ENCODE data around the gene WBP1. TPM values are rescaled to one million over a fixed set of nuclear protein-coding genes. Genes with fewer than 3 reads are reported as not detected.
"Not testable (repeated sequence)": the region's sequence is repeated elsewhere in the genome, so short reads cannot be mapped to it uniquely, and the experiment has no call there.

WBP1 gene
- total and polyA plus RNA-seq, 3 experiments from 2014 or later: 31.2 to 37.0 (median 31.6) TPM

- H3K27me3 ChIP-seq (ENCODE audit: insufficient read depth, low read length, poor library complexity, severe bottlenecking): peaks cover 26% of the 10 kb centered on the region
- peaks cover 0 to 2% (median 0%) of the 10 kb centered on the region in 5 donors for H3K9me3 Mint-ChIP-seq
- peak overlapping the region in 2 of 8 donors; percentile 52 to 55 for H3K27ac Mint-ChIP-seq
- H3K27ac ChIP-seq (ENCODE audit: low read depth, low read length): no peak overlapping the region
- H3K4me3 ChIP-seq (ENCODE audit: low read length): no peak overlapping the region
- H3K4me3 Mint-ChIP-seq: peak overlapping the region in 5 of 7 donors; percentile 15 to 73 (median 41)
- H3K36me3 ChIP-seq (ENCODE audit: insufficient read depth, low read length): no peaks in the 10 kb centered on the region
- CTCF ChIA-PET: no interaction called here
- no peak for DNase-seq
- no peaks in the 10 kb centered on the region for H3K36me3 Mint-ChIP-seq
- H3K9me3 ChIP-seq (ENCODE audit: low read length): no peaks in the 10 kb centered on the region
- peaks cover 8% of the 10 kb centered on the region for H3K4me1 ChIP-seq (ENCODE audit: insufficient read depth, low read length)
- H3K27me3 Mint-ChIP-seq: peaks cover 27 to 37% of the 10 kb centered on the region in 2 donors
- POLR2A ChIA-PET: interaction anchor here (1.1 kb wide), 1 partner anchor 13 kb away, joined by 4 read pairs; the partner anchor contains the start of gene INO80B
- peaks cover 6 to 20% (median 8%) of the 10 kb centered on the region in 3 donors for H3K4me1 Mint-ChIP-seq
Measured at GRCh38 chr2:74441170-74441689, 17.0 kb upstream of the WBP1 start.

DNA sequence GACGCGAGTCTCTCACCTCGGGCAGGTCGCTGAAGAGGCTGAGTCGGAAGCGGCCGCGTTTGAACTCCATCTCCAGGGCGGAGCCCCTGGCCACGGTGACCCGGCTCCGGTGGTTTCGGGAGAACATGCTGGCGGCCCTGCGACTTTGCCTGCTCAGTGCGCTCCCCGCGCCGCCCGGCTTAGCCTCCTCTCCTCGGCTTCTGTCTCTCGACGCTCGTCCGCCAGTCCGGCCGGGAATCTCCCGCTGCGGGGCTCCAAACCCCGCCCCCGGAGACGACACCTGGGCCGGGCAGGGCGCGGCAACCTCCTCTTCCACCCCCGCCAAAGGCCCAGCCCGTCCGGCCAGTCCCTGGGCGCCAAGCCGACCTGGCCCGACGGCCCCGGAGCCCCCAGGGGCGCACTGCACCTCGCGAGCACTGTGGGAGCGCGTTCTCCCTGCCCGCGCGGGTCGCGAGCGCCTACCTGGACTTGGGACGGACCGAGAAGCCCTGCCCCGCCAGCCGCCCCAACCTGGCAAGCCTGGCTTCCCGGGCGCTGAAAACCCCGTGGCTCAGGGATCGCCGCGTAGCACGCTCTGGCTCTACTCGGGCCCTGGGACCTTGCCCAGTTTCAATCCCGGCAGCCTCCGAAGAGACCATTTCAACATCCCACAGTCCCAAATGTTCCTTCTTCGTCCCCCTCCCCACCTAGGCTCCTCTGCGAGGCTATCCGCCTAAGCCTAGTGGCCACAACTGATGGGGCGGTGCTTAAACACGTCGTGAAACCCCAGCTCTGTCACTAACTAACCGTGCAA is 16.4 kb upstream of the WBP1 start, which contains the start of gene RTKN:
Gene RTKN, minus strand, starts transcription at position 248 of the 793 bp plus-strand sequence. Its CDS starts 121 bp downstream, at position 127.
- Mint-ChIP-seq H3K27me3 (peaks cover 27 to 37% of the 10 kb centered on the region in 2 donors), H3K4me3 (peak within 1 kb of the TSS; percentile 48 to 78 (median 66)), H3K9me3 (peaks cover 0 to 2% (median 0%) of the 10 kb centered on the region in 5 donors), H3K27ac (peak within 1 kb of the TSS in 4 of 8 donors; percentile 48 to 81 (median 66)), H3K36me3 (no peaks in the 10 kb centered on the region), H3K4me1 (peaks cover 6 to 20% (median 8%) of the 10 kb centered on the region in 3 donors)
- Histone ChIP-seq H3K9me3 (ENCODE audit: low read length) (no peaks in the 10 kb centered on the region), H3K4me1 (ENCODE audit: insufficient read depth, low read length) (peaks cover 8% of the 10 kb centered on the region), H3K4me3 (ENCODE audit: low read length) (peak within 1 kb of the TSS; percentile 22), H3K36me3 (ENCODE audit: insufficient read depth, low read length) (no peaks in the 10 kb centered on the region), H3K27me3 (ENCODE audit: insufficient read depth, low read length, poor library complexity, severe bottlenecking) (peaks cover 26% of the 10 kb centered on the region), H3K27ac (ENCODE audit: low read depth, low read length) (no peak within 1 kb of the TSS)
- POLR2A ChIA-PET: interaction anchor here (0.5 kb wide), 1 partner anchor 263 kb away, joined by 5 read pairs; no protein-coding TSS in a partner anchor
- peak in 3 of 5 donors; percentile 24 to 40 (median 33) for DNase-seq
- CTCF ChIA-PET: no interaction called here

- H3K27ac Mint-ChIP-seq: peak overlapping the region in 4 of 8 donors; percentile 48 to 81 (median 66)
- H3K27me3 Mint-ChIP-seq: peaks cover 27 to 37% of the 10 kb centered on the region in 2 donors
- H3K4me3 Mint-ChIP-seq: peak overlapping the region in 6 of 7 donors; percentile 52 to 78 (median 66)
- H3K27ac ChIP-seq (ENCODE audit: low read depth, low read length); H3K4me1 ChIP-seq (ENCODE audit: insufficient read depth, low read length); H3K4me3 ChIP-seq (ENCODE audit: low read length); H3K9me3 ChIP-seq (ENCODE audit: low read length); DNase-seq; H3K36me3 Mint-ChIP-seq; H3K9me3 Mint-ChIP-seq; H3K36me3 ChIP-seq (ENCODE audit: insufficient read depth, low read length); CTCF ChIA-PET: not testable (repeated sequence)
- POLR2A ChIA-PET: interaction anchor here (0.5 to 0.7 kb wide), 3 partner anchors 19 to 599 kb away, joined by 3 to 5 read pairs (median 3); no protein-coding TSS in a partner anchor
- H3K27me3 ChIP-seq (ENCODE audit: insufficient read depth, low read length, poor library complexity, severe bottlenecking): peaks cover 26% of the 10 kb centered on the region
- H3K4me1 Mint-ChIP-seq: peaks cover 6 to 20% (median 8%) of the 10 kb centered on the region in 3 donors
Measured at GRCh38 chr2:74442483-74443297, 15.5 kb upstream of the WBP1 start.

- Mint-ChIP-seq H3K4me3 (no peak overlapping the region), H3K4me1 (peaks cover 6 to 20% (median 8%) of the 10 kb centered on the region in 3 donors), H3K27ac (no peak overlapping the region), H3K36me3 (no peaks in the 10 kb centered on the region), H3K9me3 (peaks cover 0 to 2% (median 0%) of the 10 kb centered on the region in 5 donors), H3K27me3 (peaks cover 21 to 24% of the 10 kb centered on the region in 2 donors)
- peaks cover 26% of the 10 kb centered on the region for H3K27me3 ChIP-seq (ENCODE audit: insufficient read depth, low read length, poor library complexity, severe bottlenecking)
- no peaks in the 10 kb centered on the region for H3K9me3 ChIP-seq (ENCODE audit: low read length)
- no peak overlapping the region for H3K4me3 ChIP-seq (ENCODE audit: low read length)
- ChIA-PET POLR2A (no interaction called here), CTCF (interaction anchor here (0.9 to 1.5 kb wide), 2 partner anchors 10 to 44 kb away, joined by 3 to 4 read pairs; partner anchors contain the start of gene INO80B)
- DNase-seq: no peak
- no peak overlapping the region for H3K27ac ChIP-seq (ENCODE audit: low read depth, low read length)
- no peaks in the 10 kb centered on the region for H3K36me3 ChIP-seq (ENCODE audit: insufficient read depth, low read length)
- peaks cover 8% of the 10 kb centered on the region for H3K4me1 ChIP-seq (ENCODE audit: insufficient read depth, low read length)
Measured at GRCh38 chr2:74444498-74445318, 13.5 kb upstream of the WBP1 start.

DNA sequence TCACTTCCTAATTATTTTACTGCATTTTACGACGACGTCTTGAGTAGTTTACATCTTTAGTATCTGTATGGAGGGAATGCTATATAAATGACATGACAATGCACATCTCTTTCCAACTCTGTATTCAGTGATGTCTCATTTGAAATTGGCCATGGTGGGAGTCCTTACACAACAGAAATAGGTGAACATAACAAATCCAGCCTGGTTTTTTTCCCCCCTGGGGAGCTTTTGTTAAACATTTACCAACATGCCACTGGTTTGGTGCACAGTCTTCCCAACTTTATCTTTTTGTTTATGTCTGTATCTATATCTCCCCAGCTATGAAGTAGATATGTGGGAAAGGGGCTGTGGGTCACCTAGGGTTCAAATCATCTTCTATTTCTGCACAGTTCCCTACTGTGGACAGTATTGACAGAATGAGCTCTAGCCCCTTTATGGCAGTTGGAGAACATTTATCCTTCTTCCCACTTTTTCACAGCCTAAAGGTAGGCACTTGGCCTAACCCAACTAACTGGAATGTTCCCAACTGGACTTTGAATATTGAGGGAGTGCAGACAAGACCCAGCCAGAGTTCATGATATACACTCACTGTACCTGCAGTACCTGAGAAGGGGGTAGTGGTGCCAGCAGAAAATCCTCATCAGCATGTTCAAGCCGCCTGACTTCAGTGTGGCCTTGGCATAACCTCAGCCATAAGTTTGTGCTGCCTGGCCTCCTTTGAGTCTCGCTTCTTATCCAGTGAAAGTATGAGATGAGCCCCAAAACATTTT is 10.8 kb upstream of the WBP1 start:
- H3K4me3 ChIP-seq (ENCODE audit: low read length): no peak overlapping the region
- no peaks in the 10 kb centered on the region for H3K9me3 ChIP-seq (ENCODE audit: low read length)
- POLR2A ChIA-PET: no interaction called here
- no peak overlapping the region for H3K27ac ChIP-seq (ENCODE audit: low read depth, low read length)
- H3K4me1 Mint-ChIP-seq: peaks cover 3 to 4% (median 4%) of the 10 kb centered on the region in 3 donors
- H3K27me3 Mint-ChIP-seq: peaks cover 14 to 16% of the 10 kb centered on the region in 2 donors
- CTCF ChIA-PET: no interaction called here
- DNase-seq: no peak
- no peak overlapping the region for H3K27ac Mint-ChIP-seq
- H3K36me3 Mint-ChIP-seq: no peaks in the 10 kb centered on the region
- H3K4me3 Mint-ChIP-seq: no peak overlapping the region
- H3K9me3 Mint-ChIP-seq: no peaks in the 10 kb centered on the region
- H3K4me1 ChIP-seq (ENCODE audit: insufficient read depth, low read length): peaks cover 5% of the 10 kb centered on the region
- H3K27me3 ChIP-seq (ENCODE audit: insufficient read depth, low read length, poor library complexity, severe bottlenecking): peaks cover 5% of the 10 kb centered on the region
- no peaks in the 10 kb centered on the region for H3K36me3 ChIP-seq (ENCODE audit: insufficient read depth, low read length)

GRCh38 chr2:74448771-74449170 is 9.5 kb upstream of the WBP1 start:
- Histone ChIP-seq H3K4me1 (ENCODE audit: insufficient read depth, low read length) (peaks cover 12% of the 10 kb centered on the region), H3K27me3 (ENCODE audit: insufficient read depth, low read length, poor library complexity, severe bottlenecking) (no peaks in the 10 kb centered on the region), H3K9me3 (ENCODE audit: low read length) (no peaks in the 10 kb centered on the region), H3K4me3 (ENCODE audit: low read length) (no peak overlapping the region), H3K27ac (ENCODE audit: low read depth, low read length) (no peak overlapping the region), H3K36me3 (ENCODE audit: insufficient read depth, low read length) (no peaks in the 10 kb centered on the region)
- ChIA-PET CTCF (interaction anchor here (1.3 kb wide), 1 partner anchor 57 kb away, joined by 4 read pairs; no protein-coding TSS in a partner anchor), POLR2A (no interaction called here)
- DNase-seq: no peak
- peaks cover 8 to 15% of the 10 kb centered on the region in 2 donors for H3K27me3 Mint-ChIP-seq
- H3K4me1 Mint-ChIP-seq: peaks cover 13 to 15% (median 15%) of the 10 kb centered on the region in 3 donors
- H3K27ac Mint-ChIP-seq: peak overlapping the region in 2 of 8 donors; percentile 26 to 32
- no peaks in the 10 kb centered on the region for H3K9me3 Mint-ChIP-seq
- no peaks in the 10 kb centered on the region for H3K36me3 Mint-ChIP-seq
- no peak overlapping the region for H3K4me3 Mint-ChIP-seq
